Glomerular endothelial cell (primary cell): ENCODE measurements around the gene EML5. TPM values are rescaled to one million over a fixed set of nuclear protein-coding genes. Genes with fewer than 3 reads are reported as not detected.
"Not testable (repeated sequence)": the region's sequence is repeated elsewhere in the genome, so short reads cannot be mapped to it uniquely, and the experiment has no call there.

Experiments used
- DNase-seq: peaks from one replicate; pipeline ENCODE4 v3.0.0-alpha.2; 2011; ENCODE audit warnings: low read depth, low spot score; ENCODE audit errors: extremely low read depth
- total RNA-seq: library from RNA; depleted of rRNA; stranded (reverse); fragments of >200 nt; gene quantifications from 2 replicates; pipeline ENCODE4 v1.2.3, GENCODE V29; 2015

Gene EML5
- total RNA-seq, result under 0.01 TPM in 1 of 2 replicates, not detected in the other

GRCh38 chr14:88792473-88793258 is at the start of gene EML5:
TSS of gene EML5 (minus strand) at chr14:88792953. CDS start at chr14:88792503, 450 bp downstream.
- no peak for DNase-seq

- DNase-seq, result no peak
Measured at GRCh38 chr14:88842414-88842813, 49.7 kb upstream of the EML5 start.

- no peak for DNase-seq
Measured at GRCh38 chr14:88841741-88842140, 49.0 kb upstream of the EML5 start.

- DNase-seq, result no peak
Measured at GRCh38 chr14:88840926-88841325, 48.2 kb upstream of the EML5 start.

- no peak for DNase-seq
Measured at GRCh38 chr14:88838015-88838414, 45.3 kb upstream of the EML5 start.

GRCh38 chr14:88837495-88837894 is 44.7 kb upstream of the EML5 start:
- no peak for DNase-seq

GRCh38 chr14:88835661-88836060 is 42.9 kb upstream of the EML5 start:
- DNase-seq, result no peak

- no peak for DNase-seq
Measured at GRCh38 chr14:88834883-88835431, 42.2 kb upstream of the EML5 start.

- DNase-seq, result no peak
Measured at GRCh38 chr14:88831284-88831683, 38.5 kb upstream of the EML5 start.

- DNase-seq, result no peak
Measured at GRCh38 chr14:88829685-88830302, 37.0 kb upstream of the EML5 start.

- no peak for DNase-seq
Measured at GRCh38 chr14:88829188-88829587, 36.4 kb upstream of the EML5 start.

GRCh38 chr14:88825503-88825902 is 32.8 kb upstream of the EML5 start:
- no peak for DNase-seq

GRCh38 chr14:88825078-88825458 is 32.3 kb upstream of the EML5 start:
- no peak for DNase-seq

- DNase-seq, result peak; percentile 52
Measured at GRCh38 chr14:88824314-88825077, 31.7 kb upstream of the EML5 start, which contains the start of gene TTC8. TSS of gene TTC8 (plus strand) at chr14:88824651. CDS start at chr14:88824708, 57 bp downstream.

- DNase-seq, result peak; percentile 55
Measured at GRCh38 chr14:88823968-88824313, 31.2 kb upstream of the EML5 start.

GRCh38 chr14:88821888-88822287 is 29.1 kb upstream of the EML5 start:
- no peak for DNase-seq

- no peak for DNase-seq
Measured at GRCh38 chr14:88821378-88821777, 28.6 kb upstream of the EML5 start.

GRCh38 chr14:88819674-88820073 is 26.9 kb upstream of the EML5 start:
- not testable (repeated sequence) for DNase-seq

- no peak for DNase-seq
Measured at GRCh38 chr14:88818018-88818417, 25.3 kb upstream of the EML5 start.

GRCh38 chr14:88815980-88816379 is 23.2 kb upstream of the EML5 start:
- no peak for DNase-seq

GRCh38 chr14:88808359-88808758 is 15.6 kb upstream of the EML5 start:
- DNase-seq, result no peak
